Sigmoid colon (tissue), 3 donors: Measurements from ENCODE around the gene TNNT3.

Source experiments
- CTCF ChIP-seq, 4 experiments: fragments of 450-650 bp in 3 of 4; fragments of 200-600 bp in 1 of 4; IDR thresholded peaks; one replicate each; pipeline ENCODE4 v1.5.1; 2016 to 2019; ENCODE audit warnings: antibody characterized with exemption in 4 of 4, mild to moderate bottlenecking in 3 of 4, moderate library complexity in 2 of 4
- POLR2A ChIP-seq, 2 donors: fragments of 450-650 bp; IDR thresholded peaks; one replicate each; pipeline ENCODE4 v1.6.1; 2016; ENCODE audit warnings: antibody characterized with exemption in 2 of 2, mild to moderate bottlenecking in 2 of 2, moderate library complexity in 2 of 2

DNA sequence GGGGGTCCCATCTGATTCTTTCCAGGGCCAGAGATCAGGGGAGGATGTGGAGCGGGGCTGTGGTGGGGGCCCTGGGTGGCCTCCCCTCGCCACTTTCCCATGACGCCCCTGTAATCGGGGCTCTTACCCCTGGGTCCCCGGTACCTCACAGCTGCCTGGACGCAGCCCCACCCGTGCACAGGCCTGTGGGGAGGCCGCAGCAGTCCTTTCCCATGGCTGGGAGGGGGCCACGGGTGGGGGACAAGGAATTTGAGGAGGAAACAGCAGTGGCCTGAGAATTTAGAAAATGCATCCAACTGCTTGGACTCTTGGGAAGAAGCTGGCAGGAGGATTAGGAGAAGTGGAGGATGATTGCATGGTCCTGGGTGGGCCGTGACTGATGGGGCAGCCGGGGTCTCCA is 60.1 kb downstream of the TNNT3 start:
- TF ChIP-seq CTCF (IDR thresholded peaks at IDR 0.05) (no peak), POLR2A (IDR thresholded peaks at IDR 0.05) (no peak)
